Gastrocnemius medialis (tissue), 4 donors: ENCODE results near the gene BRMS1.

Source experiments
- POLR2A ChIP-seq, 2 donors: fragments of 450-650 bp; IDR thresholded peaks; one replicate each; pipeline ENCODE4 v1.6.1; 2017; ENCODE audit warnings: antibody characterized with exemption in 2 of 2, mild to moderate bottlenecking in 2 of 2, moderate library complexity in 2 of 2
- TF ChIP-seq, protein P1 (sequence below), 5 experiments: fragments of 450-650 bp in 3 of 5; fragments of 200-600 bp in 2 of 5; sonication (generic) in 2 of 5; IDR thresholded peaks in 4 of 5; conservative IDR thresholded peaks in 1 of 5; 1 replicate in 4 of 5; 2 replicates in 1 of 5; pipeline ENCODE4 v1.5.1; 2016 to 2019; ENCODE audit warnings: antibody characterized with exemption in 5 of 5, mild to moderate bottlenecking in 3 of 5, moderate library complexity in 3 of 5

DNA sequence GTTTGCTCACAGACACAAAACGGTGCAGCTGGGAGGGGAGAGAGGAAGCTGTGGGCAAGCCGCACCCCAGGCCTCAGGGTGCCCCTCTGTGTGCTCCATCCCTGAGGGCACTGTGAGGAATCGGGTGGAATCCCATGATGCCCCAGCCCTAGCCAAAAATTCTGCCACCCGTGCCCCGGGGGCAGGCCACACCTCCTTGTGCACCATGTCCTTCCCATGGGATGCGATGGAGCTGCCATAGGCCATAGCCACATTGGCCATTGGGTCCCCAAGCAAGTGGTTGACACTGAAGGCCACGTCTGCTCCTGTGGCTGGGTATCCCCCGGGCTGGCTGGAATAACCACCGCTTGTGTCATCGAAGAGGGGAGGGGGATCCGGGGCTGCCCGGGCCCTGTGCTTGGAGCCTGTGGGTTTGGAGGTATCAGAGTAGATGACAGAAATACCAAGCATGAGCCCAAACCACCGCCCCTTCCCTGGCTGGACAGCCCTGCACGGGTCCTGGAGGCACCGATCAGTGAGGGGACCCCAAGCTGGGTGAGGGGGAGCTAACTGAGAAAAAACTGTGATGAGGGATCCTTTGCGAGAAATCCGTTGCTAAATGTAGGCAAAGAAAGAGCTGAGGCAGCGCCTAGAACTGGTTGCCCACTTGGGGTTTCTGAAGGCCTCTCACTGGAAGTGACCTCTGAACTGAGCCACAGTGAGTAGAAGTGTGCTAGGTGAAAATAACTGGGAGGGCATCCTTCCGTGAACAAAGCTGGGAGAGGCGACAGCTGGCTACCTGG lies 56.8 kb downstream of the BRMS1 start:
- TF ChIP-seq, protein P1, sequence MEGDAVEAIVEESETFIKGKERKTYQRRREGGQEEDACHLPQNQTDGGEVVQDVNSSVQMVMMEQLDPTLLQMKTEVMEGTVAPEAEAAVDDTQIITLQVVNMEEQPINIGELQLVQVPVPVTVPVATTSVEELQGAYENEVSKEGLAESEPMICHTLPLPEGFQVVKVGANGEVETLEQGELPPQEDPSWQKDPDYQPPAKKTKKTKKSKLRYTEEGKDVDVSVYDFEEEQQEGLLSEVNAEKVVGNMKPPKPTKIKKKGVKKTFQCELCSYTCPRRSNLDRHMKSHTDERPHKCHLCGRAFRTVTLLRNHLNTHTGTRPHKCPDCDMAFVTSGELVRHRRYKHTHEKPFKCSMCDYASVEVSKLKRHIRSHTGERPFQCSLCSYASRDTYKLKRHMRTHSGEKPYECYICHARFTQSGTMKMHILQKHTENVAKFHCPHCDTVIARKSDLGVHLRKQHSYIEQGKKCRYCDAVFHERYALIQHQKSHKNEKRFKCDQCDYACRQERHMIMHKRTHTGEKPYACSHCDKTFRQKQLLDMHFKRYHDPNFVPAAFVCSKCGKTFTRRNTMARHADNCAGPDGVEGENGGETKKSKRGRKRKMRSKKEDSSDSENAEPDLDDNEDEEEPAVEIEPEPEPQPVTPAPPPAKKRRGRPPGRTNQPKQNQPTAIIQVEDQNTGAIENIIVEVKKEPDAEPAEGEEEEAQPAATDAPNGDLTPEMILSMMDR (IDR thresholded peaks at IDR 0.05 in 4 of 5, conservative IDR thresholded peaks at IDR 0.05 in 1 of 5), result no peak
- no peak for TF ChIP-seq POLR2A (IDR thresholded peaks at IDR 0.05)
